Erythroblast (primary cell): ENCODE measurements around the gene MOB2.

Experiments
- GATA1 ChIP-seq: IDR thresholded peaks from 2 replicates; pipeline ENCODE4 v1.6.1; 2011; ENCODE audit warnings: low read depth, mild to moderate bottlenecking, control low read depth, low read length, moderate library complexity
- POLR2A ChIP-seq: IDR thresholded peaks from 2 replicates; pipeline ENCODE4 v1.6.1; 2011; ENCODE audit warnings: mild to moderate bottlenecking, low read length

GRCh38 chr11:1487091-1487850, 692 bp upstream of the MOB2 start:
- TF ChIP-seq POLR2A (no peak), GATA1 (no peak)
